HG03558 (cell line): ENCODE measurements around the gene KCNK4.

Source experiments
- ATAC-seq: cut with Tn5 transposase; IDR thresholded peaks from one replicate; pipeline ENCODE4 v1.9.1; 2021; ENCODE audit warnings: moderate number of reproducible peaks; ENCODE audit not compliant: unreplicated experiment; ENCODE audit errors: extremely low read depth

The KCNK4 gene

GRCh38 chr11:64340671-64341335 is 49.7 kb downstream of the KCNK4 start:
- no peak for ATAC-seq

GRCh38 chr11:64341429-64341828 is 50.3 kb downstream of the KCNK4 start:
- no peak for ATAC-seq

- no peak for ATAC-seq
These were observed 51.0 kb downstream of the KCNK4 start for GRCh38 chr11:64341851-64342791.

GRCh38 chr11:64342869-64343745 is 52.0 kb downstream of the KCNK4 start:
- no peak for ATAC-seq

- ATAC-seq: no peak
These were observed 52.9 kb downstream of the KCNK4 start for GRCh38 chr11:64343767-64344559.

- ATAC-seq: no peak
These were observed 53.7 kb downstream of the KCNK4 start for GRCh38 chr11:64344787-64345186.

GRCh38 chr11:64347193-64347867 is 56.2 kb downstream of the KCNK4 start:
- no peak for ATAC-seq

- ATAC-seq: no peak
These were observed 57.4 kb downstream of the KCNK4 start for GRCh38 chr11:64348383-64349024.

GRCh38 chr11:64349025-64349387 is 57.9 kb downstream of the KCNK4 start:
- no peak for ATAC-seq

GRCh38 chr11:64349404-64349803 is 58.3 kb downstream of the KCNK4 start:
- no peak for ATAC-seq
